Activated naive CD8-positive, alpha-beta T cell treated with anti-CD3 and anti-CD28 coated beads, Interleukin-2, amount 50 U/mL, for 24 hours (primary cell): Measurements from ENCODE around the gene HOXC9.

Experiments used
- ATAC-seq: fragments of 150-1000 bp; cut with Tn5 transposase; one replicate; pipeline ENCODE4 v1.10.0; 2021
- DNase-seq: peaks from one replicate; pipeline ENCODE4 v3.0.0; 2021
- H3K27ac Mint-ChIP-seq: one replicate; pipeline ENCODE4 v1.8.0; 2021; ENCODE audit warnings: mild to moderate bottlenecking, mixed read lengths
- H3K27me3 Mint-ChIP-seq: one replicate; pipeline ENCODE4 v1.8.0; 2021; ENCODE audit warnings: mixed read lengths
- H3K36me3 Mint-ChIP-seq: one replicate; pipeline ENCODE4 v1.8.0; 2021; ENCODE audit warnings: low read depth, mixed read lengths
- H3K4me1 Mint-ChIP-seq: one replicate; pipeline ENCODE4 v1.8.0; 2021; ENCODE audit warnings: mixed read lengths
- H3K4me3 Mint-ChIP-seq: one replicate; pipeline ENCODE4 v1.8.0; 2021; ENCODE audit warnings: mild to moderate bottlenecking, moderate library complexity, mixed read lengths
- H3K9me3 Mint-ChIP-seq: one replicate; pipeline ENCODE4 v1.8.0; 2021; ENCODE audit warnings: mixed read lengths

Gene HOXC9

GRCh38 chr12:53996240-53997203 is 3.4 kb upstream of the HOXC9 start:
- no peak for DNase-seq
- H3K36me3 Mint-ChIP-seq = peaks cover 2% of the 10 kb centered on the region
- peaks cover 34% of the 10 kb centered on the region for H3K4me1 Mint-ChIP-seq
- no peaks in the 10 kb centered on the region for H3K9me3 Mint-ChIP-seq
- H3K4me3 Mint-ChIP-seq = peak overlapping the region; percentile 71
- ATAC-seq = no peak
- H3K27ac Mint-ChIP-seq = no peak overlapping the region
- H3K27me3 Mint-ChIP-seq = peaks cover 94% of the 10 kb centered on the region

- Mint-ChIP-seq H3K36me3 (peaks cover 2% of the 10 kb centered on the region), H3K9me3 (no peaks in the 10 kb centered on the region), H3K4me3 (no peak overlapping the region), H3K27ac (no peak overlapping the region), H3K27me3 (peaks cover 94% of the 10 kb centered on the region), H3K4me1 (peaks cover 31% of the 10 kb centered on the region)
- DNase-seq = no peak
- ATAC-seq = no peak
These were observed 2.5 kb upstream of the HOXC9 start for GRCh38 chr12:53997204-53998109.

GRCh38 chr12:53998110-53998899 is 1.7 kb upstream of the HOXC9 start:
- Mint-ChIP-seq H3K27me3 (peaks cover 94% of the 10 kb centered on the region), H3K27ac (no peak overlapping the region), H3K9me3 (no peaks in the 10 kb centered on the region), H3K4me1 (peaks cover 32% of the 10 kb centered on the region), H3K4me3 (no peak overlapping the region), H3K36me3 (peaks cover 2% of the 10 kb centered on the region)
- DNase-seq = no peak
- ATAC-seq = no peak

- peaks cover 31% of the 10 kb centered on the region for H3K4me1 Mint-ChIP-seq
- no peak overlapping the region for H3K4me3 Mint-ChIP-seq
- no peak for DNase-seq
- H3K27ac Mint-ChIP-seq = no peak overlapping the region
- H3K9me3 Mint-ChIP-seq = no peaks in the 10 kb centered on the region
- no peak for ATAC-seq
- peaks cover 94% of the 10 kb centered on the region for H3K27me3 Mint-ChIP-seq
- peaks cover 2% of the 10 kb centered on the region for H3K36me3 Mint-ChIP-seq
These were observed 1.1 kb upstream of the HOXC9 start for GRCh38 chr12:53998900-53999236.

GRCh38 chr12:53999559-54000115 is 324 bp upstream of the HOXC9 start:
- Mint-ChIP-seq H3K36me3 (peaks cover 2% of the 10 kb centered on the region), H3K27ac (no peak overlapping the region), H3K27me3 (peaks cover 92% of the 10 kb centered on the region), H3K4me3 (peak overlapping the region; percentile 46), H3K9me3 (no peaks in the 10 kb centered on the region), H3K4me1 (peaks cover 26% of the 10 kb centered on the region)
- DNase-seq (no peak), ATAC-seq (no peak)

GRCh38 chr12:54001283-54002187 is 1.6 kb downstream of the HOXC9 start:
- DNase-seq = no peak
- Mint-ChIP-seq H3K36me3 (peaks cover 2% of the 10 kb centered on the region), H3K4me1 (peaks cover 23% of the 10 kb centered on the region), H3K4me3 (no peak overlapping the region), H3K9me3 (no peaks in the 10 kb centered on the region), H3K27me3 (peaks cover 95% of the 10 kb centered on the region), H3K27ac (no peak overlapping the region)
- no peak for ATAC-seq

GRCh38 chr12:54002278-54002914 is 2.4 kb downstream of the HOXC9 start:
- ATAC-seq (no peak), DNase-seq (no peak)
- Mint-ChIP-seq H3K4me3 (no peak overlapping the region), H3K27ac (no peak overlapping the region), H3K4me1 (peaks cover 22% of the 10 kb centered on the region), H3K36me3 (peaks cover 2% of the 10 kb centered on the region), H3K9me3 (no peaks in the 10 kb centered on the region), H3K27me3 (peaks cover 95% of the 10 kb centered on the region)

- DNase-seq (no peak), ATAC-seq (no peak)
- H3K4me3 Mint-ChIP-seq = no peak overlapping the region
- no peak overlapping the region for H3K27ac Mint-ChIP-seq
- H3K27me3 Mint-ChIP-seq = peaks cover 95% of the 10 kb centered on the region
- no peaks in the 10 kb centered on the region for H3K36me3 Mint-ChIP-seq
- peaks cover 18% of the 10 kb centered on the region for H3K4me1 Mint-ChIP-seq
- no peaks in the 10 kb centered on the region for H3K9me3 Mint-ChIP-seq
These were observed 3.0 kb downstream of the HOXC9 start for GRCh38 chr12:54002915-54003389.

- no peak for DNase-seq
- Mint-ChIP-seq H3K4me1 (peaks cover 18% of the 10 kb centered on the region), H3K9me3 (no peaks in the 10 kb centered on the region), H3K27ac (no peak overlapping the region), H3K36me3 (no peaks in the 10 kb centered on the region), H3K4me3 (no peak overlapping the region), H3K27me3 (peaks cover 94% of the 10 kb centered on the region)
- no peak for ATAC-seq
These were observed 3.7 kb downstream of the HOXC9 start for GRCh38 chr12:54003625-54004024.

- peaks cover 92% of the 10 kb centered on the region for H3K27me3 Mint-ChIP-seq
- H3K9me3 Mint-ChIP-seq = no peaks in the 10 kb centered on the region
- H3K36me3 Mint-ChIP-seq = no peaks in the 10 kb centered on the region
- ATAC-seq = no peak
- H3K4me1 Mint-ChIP-seq = peaks cover 20% of the 10 kb centered on the region
- no peak for DNase-seq
- H3K4me3 Mint-ChIP-seq = no peak overlapping the region
- no peak overlapping the region for H3K27ac Mint-ChIP-seq
These were observed 4.3 kb downstream of the HOXC9 start for GRCh38 chr12:54004063-54004840.

GRCh38 chr12:54004841-54005530 is 5.0 kb downstream of the HOXC9 start:
- Mint-ChIP-seq H3K4me3 (no peak overlapping the region), H3K4me1 (peaks cover 25% of the 10 kb centered on the region), H3K9me3 (no peaks in the 10 kb centered on the region), H3K27ac (no peak overlapping the region), H3K27me3 (peaks cover 93% of the 10 kb centered on the region), H3K36me3 (no peaks in the 10 kb centered on the region)
- DNase-seq = no peak
- no peak for ATAC-seq

- Mint-ChIP-seq H3K9me3 (no peaks in the 10 kb centered on the region), H3K27me3 (peaks cover 94% of the 10 kb centered on the region), H3K4me1 (peaks cover 26% of the 10 kb centered on the region), H3K36me3 (no peaks in the 10 kb centered on the region), H3K4me3 (no peak overlapping the region), H3K27ac (no peak overlapping the region)
- no peak for DNase-seq
- ATAC-seq = no peak
These were observed 5.5 kb downstream of the HOXC9 start for GRCh38 chr12:54005531-54005852.
